Skeletal muscle satellite cell (primary cell): ENCODE data around the gene GNAO1.

Experiments used
- H3K27me3 ChIP-seq: 2 replicates; pipeline ENCODE4 v1.7.0; 2013; ENCODE audit warnings: low read length; ENCODE audit not compliant: control insufficient read depth, insufficient read depth
- H3K36me3 ChIP-seq: 2 replicates; pipeline ENCODE4 v1.7.0; 2013; ENCODE audit warnings: mild to moderate bottlenecking, control low read depth, low read length; ENCODE audit not compliant: insufficient read depth
- H3K4me1 ChIP-seq: 2 replicates; pipeline ENCODE4 v1.7.0; 2013; ENCODE audit warnings: low read length; ENCODE audit not compliant: control insufficient read depth, insufficient read depth
- H3K4me2 ChIP-seq: 2 replicates; pipeline ENCODE4 v1.7.0; 2013; ENCODE audit warnings: mild to moderate bottlenecking, low read length
- H3K4me3 ChIP-seq: 2 replicates; pipeline ENCODE4 v1.7.0; 2013; ENCODE audit warnings: low read length
- H3K9ac ChIP-seq: 2 replicates; pipeline ENCODE4 v1.7.0; 2013; ENCODE audit warnings: mild to moderate bottlenecking, low read depth, low read length, moderate library complexity
- H3K9me3 ChIP-seq: replicated peaks from 2 replicates; pipeline ENCODE4 v1.7.0; 2013; ENCODE audit warnings: mild to moderate bottlenecking, control low read depth, low read length

GNAO1 gene

DNA sequence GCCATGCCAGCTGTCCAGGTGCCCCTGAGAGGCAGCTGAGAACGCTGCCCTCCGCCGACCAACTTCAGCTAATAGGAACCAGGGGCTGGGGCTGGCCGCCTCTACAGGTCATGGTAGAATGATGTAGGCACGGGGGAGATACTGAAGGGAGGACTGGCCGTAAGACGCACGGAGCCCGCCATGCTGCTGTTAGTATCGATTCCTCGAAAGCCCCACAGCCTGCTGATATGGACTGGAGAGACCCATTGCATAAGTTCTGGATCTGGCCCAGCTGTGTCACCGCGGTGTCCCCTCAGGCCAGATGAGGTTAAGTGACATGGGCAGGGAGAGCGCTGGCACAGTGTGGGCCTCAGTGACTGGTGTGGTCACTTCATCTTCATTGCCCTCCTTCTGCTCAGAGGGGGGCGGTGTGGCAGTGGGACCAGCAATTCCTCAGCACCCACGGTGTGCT lies 158.4 kb downstream of the GNAO1 start:
- H3K4me1 ChIP-seq: no peaks in the 10 kb centered on the region
- H3K27me3 ChIP-seq: peaks cover 11% of the 10 kb centered on the region
- H3K36me3 ChIP-seq: no peaks in the 10 kb centered on the region
- H3K9ac ChIP-seq: no peak overlapping the region
- H3K4me2 ChIP-seq: no peak overlapping the region
- no peak overlapping the region for H3K4me3 ChIP-seq
- no peaks in the 10 kb centered on the region for H3K9me3 ChIP-seq

DNA sequence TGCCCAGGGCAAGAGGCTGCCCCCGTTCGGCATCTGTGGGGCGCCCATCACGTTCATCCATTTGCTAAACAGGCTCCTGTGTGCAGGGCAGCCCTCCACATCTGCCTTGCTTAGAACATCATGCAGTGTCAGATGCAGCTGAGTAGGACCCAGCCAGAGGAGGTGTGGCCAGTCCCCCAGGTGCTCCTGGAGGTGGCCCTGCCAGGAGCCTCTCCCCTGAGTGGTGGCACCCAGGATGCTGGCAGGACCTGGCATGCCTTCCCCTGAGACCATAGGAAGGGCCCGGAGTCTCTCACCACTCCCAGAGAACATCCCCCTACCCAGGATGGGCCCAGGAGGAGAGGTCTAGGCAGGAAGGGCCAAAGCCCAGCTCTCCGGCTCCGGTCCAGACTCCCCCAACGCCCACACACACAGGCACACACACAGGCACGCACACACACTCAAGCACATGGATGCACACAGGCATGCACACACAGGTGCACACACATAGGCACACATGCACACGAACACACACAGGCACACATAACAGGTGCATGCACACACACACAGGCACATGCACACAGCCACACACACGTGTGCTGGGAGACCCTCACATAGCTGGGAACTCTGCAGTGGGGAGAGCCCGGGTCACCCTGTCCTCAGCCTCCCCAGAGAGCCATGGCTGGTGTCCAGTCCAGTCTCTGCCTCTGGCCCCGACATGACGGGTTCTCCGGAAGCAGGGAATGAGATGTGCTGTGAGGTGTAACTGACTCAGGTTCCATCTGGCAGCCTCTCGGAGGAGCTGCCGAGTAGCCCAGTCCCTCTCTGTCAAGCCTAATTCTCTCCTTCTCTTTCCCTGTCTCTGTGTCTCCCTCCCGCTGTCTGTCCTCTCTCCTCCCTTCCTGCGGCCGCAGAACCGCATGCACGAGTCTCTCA lies 159.5 kb downstream of the GNAO1 start:
- H3K4me1 ChIP-seq: peaks cover 4% of the 10 kb centered on the region
- no peak overlapping the region for H3K9ac ChIP-seq
- H3K9me3 ChIP-seq: no peaks in the 10 kb centered on the region
- H3K4me3 ChIP-seq: no peak overlapping the region
- no peak overlapping the region for H3K4me2 ChIP-seq
- H3K36me3 ChIP-seq: no peaks in the 10 kb centered on the region
- H3K27me3 ChIP-seq: peaks cover 11% of the 10 kb centered on the region

DNA sequence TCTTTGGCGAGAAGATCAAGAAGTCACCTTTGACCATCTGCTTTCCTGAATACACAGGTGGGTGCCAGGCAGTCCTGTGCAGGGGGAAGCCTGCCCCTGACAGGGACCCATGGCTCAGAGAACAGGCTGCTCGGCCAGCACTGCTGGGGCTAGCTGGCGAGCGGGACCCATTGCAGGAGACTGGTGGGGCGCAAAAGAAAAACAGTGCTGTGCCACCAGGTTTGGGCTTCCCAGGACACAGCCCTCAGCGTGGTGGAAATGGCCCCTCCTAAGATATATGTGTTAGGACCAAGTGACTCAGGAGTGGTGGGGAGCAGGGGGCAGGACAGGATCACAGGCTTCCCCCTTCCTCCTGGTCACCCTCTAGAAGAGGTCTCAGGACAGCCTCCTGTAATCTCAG lies 160.2 kb downstream of the GNAO1 start:
- H3K4me1 ChIP-seq: peaks cover 10% of the 10 kb centered on the region
- no peak overlapping the region for H3K4me3 ChIP-seq
- H3K27me3 ChIP-seq: peaks cover 11% of the 10 kb centered on the region
- H3K9ac ChIP-seq: no peak overlapping the region
- H3K36me3 ChIP-seq: no peaks in the 10 kb centered on the region
- no peaks in the 10 kb centered on the region for H3K9me3 ChIP-seq
- no peak overlapping the region for H3K4me2 ChIP-seq

DNA sequence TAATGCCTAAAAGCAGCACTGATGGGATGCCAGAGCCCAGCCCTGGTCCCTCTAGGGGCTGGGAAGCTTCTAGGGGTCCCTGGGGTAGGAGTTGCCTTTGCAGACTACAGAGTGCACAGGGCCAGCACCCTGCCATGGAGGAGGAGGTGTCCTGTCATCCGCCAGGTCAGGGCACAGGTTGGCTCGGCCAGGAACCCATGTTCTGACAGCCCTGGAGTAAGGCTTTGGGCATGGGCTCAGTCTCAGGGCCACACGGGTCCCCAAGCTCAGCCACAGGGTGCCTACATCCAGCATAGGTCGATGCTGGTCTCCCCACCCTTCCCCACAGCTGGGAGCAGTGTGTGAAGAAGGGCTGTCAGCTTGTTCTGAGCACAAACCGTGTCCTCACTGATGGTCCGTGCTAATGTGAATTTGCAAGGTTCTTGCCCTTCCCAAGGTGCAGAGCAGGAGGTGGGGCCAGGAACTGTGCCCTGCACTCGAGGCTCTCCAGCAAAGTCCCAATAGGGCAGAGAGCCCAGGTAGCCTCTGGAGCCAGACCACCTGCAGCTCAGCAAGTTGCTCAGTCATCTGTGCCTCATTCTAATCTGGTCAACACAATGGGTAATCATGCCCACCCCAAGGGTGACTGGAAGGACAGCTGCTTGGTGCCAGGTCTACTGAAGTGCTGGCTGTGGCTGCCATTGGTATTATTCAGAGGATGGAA lies 161.2 kb downstream of the GNAO1 start:
- H3K27me3 ChIP-seq: peaks cover 11% of the 10 kb centered on the region
- no peak overlapping the region for H3K4me2 ChIP-seq
- H3K9ac ChIP-seq: no peak overlapping the region
- H3K36me3 ChIP-seq: no peaks in the 10 kb centered on the region
- H3K9me3 ChIP-seq: no peaks in the 10 kb centered on the region
- peaks cover 13% of the 10 kb centered on the region for H3K4me1 ChIP-seq
- no peak overlapping the region for H3K4me3 ChIP-seq

DNA sequence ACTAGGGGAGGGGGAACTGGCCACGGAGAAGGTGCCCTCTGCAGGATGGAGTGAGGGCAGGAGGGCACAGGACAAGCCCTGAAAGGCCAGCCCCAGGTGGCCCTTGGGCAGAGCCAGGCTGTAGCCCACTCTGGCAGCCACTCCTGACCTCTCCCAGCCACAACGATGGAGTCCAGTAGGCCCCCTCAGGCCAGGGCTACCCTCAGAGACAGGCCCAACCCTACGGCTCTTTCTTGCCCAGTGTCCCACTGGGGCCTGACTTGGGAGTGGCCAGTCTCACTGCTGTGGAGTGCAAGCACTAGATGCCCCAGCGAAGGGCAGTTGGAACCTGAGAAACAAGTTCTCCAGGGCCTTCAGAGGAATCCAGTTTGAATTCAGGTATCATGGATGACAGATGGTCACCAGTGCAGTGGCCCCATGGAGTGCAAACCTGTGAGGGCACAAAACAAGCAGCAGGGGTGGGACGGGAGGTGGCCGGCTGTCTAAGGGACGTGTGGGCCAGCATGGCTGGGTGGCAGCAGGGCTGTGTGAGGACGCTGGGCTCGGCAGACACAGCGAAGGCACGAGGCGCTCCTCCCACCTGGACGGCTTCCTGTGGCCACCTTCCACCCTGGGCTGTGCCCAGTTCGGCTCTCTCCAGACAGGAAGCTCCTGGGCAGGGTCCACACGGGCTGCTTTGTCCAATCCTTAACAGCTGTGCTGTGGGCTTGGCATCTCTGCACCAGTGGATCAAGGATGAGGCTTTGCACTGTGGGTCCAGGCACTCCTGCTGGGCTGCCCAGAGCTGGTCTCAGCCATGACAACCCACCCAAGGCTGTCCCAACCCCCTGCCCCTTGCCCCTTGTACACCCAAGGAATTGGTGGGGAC lies 162.0 kb downstream of the GNAO1 start:
- no peak overlapping the region for H3K4me3 ChIP-seq
- peaks cover 20% of the 10 kb centered on the region for H3K4me1 ChIP-seq
- H3K4me2 ChIP-seq: no peak overlapping the region
- no peak overlapping the region for H3K9ac ChIP-seq
- peaks cover 11% of the 10 kb centered on the region for H3K27me3 ChIP-seq
- no peaks in the 10 kb centered on the region for H3K36me3 ChIP-seq
- H3K9me3 ChIP-seq: no peaks in the 10 kb centered on the region

DNA sequence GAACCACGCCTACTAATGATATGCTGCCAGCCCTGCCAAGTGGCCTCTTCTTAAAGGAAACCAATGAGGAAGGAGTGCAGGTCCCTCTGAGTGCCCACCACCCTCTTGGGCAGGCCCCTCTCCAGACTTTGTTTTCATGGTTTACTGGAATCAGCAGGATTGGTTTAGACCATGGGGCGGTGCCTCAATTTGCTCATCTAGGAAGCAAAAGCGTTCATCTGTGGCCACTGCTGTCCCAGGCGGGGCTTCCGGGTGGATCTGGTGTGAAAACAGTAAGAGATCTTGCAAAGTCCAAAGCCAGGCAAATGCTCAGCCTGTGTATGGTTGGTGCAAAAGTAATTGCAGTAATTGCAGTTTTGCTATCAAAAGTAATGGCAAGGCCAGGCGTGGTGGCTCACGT lies 162.7 kb downstream of the GNAO1 start:
- H3K4me2 ChIP-seq: no peak overlapping the region
- H3K9me3 ChIP-seq: no peaks in the 10 kb centered on the region

DNA sequence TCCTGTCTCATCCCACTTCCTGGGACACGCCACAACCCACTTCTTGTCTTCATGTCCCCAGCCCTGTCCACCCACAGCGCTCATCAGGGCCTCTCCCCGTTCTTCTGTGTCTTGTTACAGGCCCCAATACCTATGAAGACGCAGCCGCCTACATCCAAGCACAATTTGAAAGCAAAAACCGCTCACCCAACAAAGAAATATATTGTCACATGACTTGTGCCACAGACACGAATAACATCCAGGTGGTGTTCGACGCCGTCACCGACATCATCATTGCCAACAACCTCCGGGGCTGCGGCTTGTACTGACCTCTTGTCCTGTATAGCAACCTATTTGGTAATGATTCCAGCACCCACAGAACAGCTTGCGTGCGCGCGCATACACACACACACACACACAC lies 163.5 kb downstream of the GNAO1 start:
- H3K9me3 ChIP-seq: no peaks in the 10 kb centered on the region

More for the DNA sequence above, 162.7 kb downstream of the GNAO1 start:
- H3K9ac ChIP-seq: no peak overlapping the region
- no peaks in the 10 kb centered on the region for H3K36me3 ChIP-seq
- peaks cover 11% of the 10 kb centered on the region for H3K27me3 ChIP-seq
- H3K4me1 ChIP-seq: peaks cover 20% of the 10 kb centered on the region
- no peak overlapping the region for H3K4me3 ChIP-seq

DNA sequence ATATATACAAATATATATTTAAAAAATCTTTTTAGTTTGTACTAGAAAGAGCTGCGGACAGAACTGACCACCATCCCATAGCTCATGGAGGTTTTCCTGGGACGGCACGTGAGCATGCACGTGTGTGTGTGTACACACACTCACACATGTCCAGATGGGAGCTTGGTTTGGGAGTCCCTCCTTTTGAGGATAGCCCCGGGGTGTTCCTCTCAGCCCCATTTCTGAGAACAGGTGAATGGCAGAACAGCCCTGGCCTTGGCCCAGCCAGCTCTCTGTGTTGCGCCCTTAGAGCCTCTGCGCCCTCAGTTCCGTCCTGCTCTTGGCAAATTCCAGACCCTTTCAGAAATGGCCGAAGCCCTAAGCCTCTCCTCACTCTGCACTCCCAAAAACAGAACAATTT lies 163.9 kb downstream of the GNAO1 start:
- H3K27me3 ChIP-seq: peaks cover 8% of the 10 kb centered on the region
- H3K4me3 ChIP-seq: no peak overlapping the region
- H3K4me1 ChIP-seq: peaks cover 20% of the 10 kb centered on the region
- H3K4me2 ChIP-seq: no peak overlapping the region
- H3K9ac ChIP-seq: no peak overlapping the region
- H3K9me3 ChIP-seq: no peaks in the 10 kb centered on the region
- no peaks in the 10 kb centered on the region for H3K36me3 ChIP-seq

More for the DNA sequence above, 163.5 kb downstream of the GNAO1 start:
- Histone ChIP-seq H3K9ac (no peak overlapping the region), H3K27me3 (peaks cover 11% of the 10 kb centered on the region), H3K4me1 (peaks cover 20% of the 10 kb centered on the region), H3K4me2 (no peak overlapping the region), H3K36me3 (no peaks in the 10 kb centered on the region), H3K4me3 (no peak overlapping the region)

DNA sequence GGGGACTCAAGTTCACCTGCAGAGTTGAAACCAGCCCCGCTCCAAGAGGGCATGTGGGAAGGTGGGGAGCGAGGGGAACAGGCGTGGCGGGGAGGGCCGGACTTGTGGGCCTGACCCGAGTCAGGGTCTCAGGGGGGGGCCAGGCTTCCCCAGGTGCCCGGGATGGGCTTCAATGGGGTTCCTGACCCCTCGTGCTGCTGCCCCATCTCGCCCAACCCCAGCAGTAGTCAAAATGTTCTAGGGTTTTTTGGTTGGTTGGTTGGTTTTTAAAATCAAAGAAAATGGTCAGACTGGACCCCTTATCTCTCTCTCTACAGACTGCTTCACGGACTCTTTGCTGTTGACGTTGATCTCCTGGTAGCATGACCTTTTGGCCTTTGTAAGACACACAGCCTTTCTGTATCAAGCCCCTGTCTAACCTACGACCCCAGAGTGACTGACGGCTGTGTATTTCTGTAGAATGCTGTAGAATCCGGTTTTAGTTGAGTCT lies 164.5 kb downstream of the GNAO1 start:
- Histone ChIP-seq H3K4me2 (peak overlapping the region; percentile 82), H3K9ac (peak overlapping the region; percentile 88), H3K4me1 (peaks cover 20% of the 10 kb centered on the region), H3K9me3 (no peaks in the 10 kb centered on the region), H3K36me3 (no peaks in the 10 kb centered on the region), H3K27me3 (peaks cover 6% of the 10 kb centered on the region), H3K4me3 (peak overlapping the region; percentile 61)

DNA sequence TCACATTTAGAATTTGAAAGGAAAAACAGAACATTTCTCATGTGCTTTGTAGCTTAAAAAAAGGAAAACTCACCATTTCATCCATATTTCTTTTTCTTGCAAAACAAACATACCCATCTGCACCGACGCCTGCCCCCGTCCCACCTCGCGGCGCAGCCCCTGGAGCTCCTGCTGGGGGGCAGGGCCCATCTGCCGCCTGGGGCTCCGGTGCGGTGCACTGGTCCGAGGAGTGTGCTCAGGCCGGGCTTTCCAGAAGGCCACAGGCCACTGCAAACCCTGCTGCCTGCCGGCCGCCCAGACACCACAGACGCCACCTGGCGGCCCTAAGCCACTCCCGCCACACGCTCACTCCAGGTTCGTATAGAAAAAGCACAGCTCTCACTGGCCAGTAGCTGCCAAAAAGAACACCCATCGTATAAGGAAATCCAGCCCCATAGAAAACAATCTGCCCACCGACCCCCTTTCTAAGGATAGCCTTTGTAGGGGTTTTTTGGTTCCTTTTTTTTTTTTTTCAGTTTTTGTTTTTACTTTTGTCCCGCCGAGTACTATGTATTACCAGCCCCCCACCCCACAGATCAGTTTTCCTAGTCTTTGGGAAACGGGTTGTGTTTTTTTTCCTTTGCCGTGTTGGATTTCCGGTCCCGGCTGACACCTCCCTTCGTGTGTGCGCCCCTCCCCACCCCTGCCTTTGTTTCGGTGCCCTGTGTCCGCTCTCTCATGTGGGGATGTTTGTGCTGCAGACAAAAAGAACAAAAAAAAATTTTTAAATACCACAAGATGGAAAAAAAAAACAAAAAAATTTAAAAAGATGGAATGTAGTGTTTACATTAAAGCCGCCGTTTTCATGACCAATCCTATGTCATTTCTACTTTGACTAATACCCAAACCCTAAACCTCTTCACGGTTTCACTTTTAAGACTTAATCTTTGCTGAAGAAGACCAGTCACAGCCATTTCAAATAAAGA lies 165.3 kb downstream of the GNAO1 start:
- Histone ChIP-seq H3K4me3 (peak overlapping the region; percentile 61), H3K4me1 (peaks cover 20% of the 10 kb centered on the region), H3K36me3 (no peaks in the 10 kb centered on the region), H3K9ac (peak overlapping the region; percentile 88), H3K27me3 (peaks cover under 1% of the 10 kb centered on the region), H3K9me3 (no peaks in the 10 kb centered on the region), H3K4me2 (peak overlapping the region; percentile 82)
